PC-9 (cell line): ENCODE data around the gene CA4.

Experiments used
- EZH2 ChIP-seq: fragments of 200-600 bp; sonication (generic); IDR thresholded peaks from 2 replicates; pipeline ENCODE4 v1.8.0; 2017; ENCODE audit warnings: antibody characterized with exemption, low read depth
- TF ChIP-seq, protein P1 (sequence below): fragments of 200-600 bp; sonication (generic); conservative IDR thresholded peaks from 2 replicates; pipeline ENCODE4 v1.6.1; 2017; ENCODE audit warnings: mixed run types, antibody characterized with exemption, mild to moderate bottlenecking, moderate library complexity

DNA sequence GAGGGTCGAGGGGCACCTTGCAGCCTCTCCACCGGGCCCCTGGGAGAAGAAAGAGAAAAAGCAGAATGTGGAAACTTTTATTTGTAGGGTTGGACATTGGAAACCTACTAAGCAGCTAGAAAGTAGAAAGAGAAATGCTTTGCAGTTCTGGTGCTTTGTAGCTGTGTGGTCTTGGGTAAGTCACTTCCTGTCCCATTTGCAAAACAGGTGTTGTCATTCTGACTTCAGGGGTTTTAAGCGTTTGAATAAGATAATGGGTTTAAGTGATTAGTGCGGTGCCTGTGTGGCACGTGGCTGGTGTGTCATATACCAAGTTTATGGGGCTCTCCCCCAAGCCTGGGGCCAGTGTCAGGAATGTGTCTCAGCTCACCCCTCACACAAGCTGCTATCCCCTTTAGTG is 1.6 kb downstream of the CA4 start:
- TF ChIP-seq, protein P1, sequence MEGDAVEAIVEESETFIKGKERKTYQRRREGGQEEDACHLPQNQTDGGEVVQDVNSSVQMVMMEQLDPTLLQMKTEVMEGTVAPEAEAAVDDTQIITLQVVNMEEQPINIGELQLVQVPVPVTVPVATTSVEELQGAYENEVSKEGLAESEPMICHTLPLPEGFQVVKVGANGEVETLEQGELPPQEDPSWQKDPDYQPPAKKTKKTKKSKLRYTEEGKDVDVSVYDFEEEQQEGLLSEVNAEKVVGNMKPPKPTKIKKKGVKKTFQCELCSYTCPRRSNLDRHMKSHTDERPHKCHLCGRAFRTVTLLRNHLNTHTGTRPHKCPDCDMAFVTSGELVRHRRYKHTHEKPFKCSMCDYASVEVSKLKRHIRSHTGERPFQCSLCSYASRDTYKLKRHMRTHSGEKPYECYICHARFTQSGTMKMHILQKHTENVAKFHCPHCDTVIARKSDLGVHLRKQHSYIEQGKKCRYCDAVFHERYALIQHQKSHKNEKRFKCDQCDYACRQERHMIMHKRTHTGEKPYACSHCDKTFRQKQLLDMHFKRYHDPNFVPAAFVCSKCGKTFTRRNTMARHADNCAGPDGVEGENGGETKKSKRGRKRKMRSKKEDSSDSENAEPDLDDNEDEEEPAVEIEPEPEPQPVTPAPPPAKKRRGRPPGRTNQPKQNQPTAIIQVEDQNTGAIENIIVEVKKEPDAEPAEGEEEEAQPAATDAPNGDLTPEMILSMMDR: no peak
- TF ChIP-seq EZH2: no peak
